A549 (cell line): ENCODE measurements around the gene ITPRID1. TPM values are rescaled to one million over a fixed set of nuclear protein-coding genes. Genes with fewer than 3 reads are reported as not detected.
"Not testable (repeated sequence)": the region's sequence is repeated elsewhere in the genome, so short reads cannot be mapped to it uniquely, and the experiment has no call there.

Experiments used
- ATAC-seq, 2 experiments: fragments of 200-7000 bp in 1 of 2; fragments of >200 bp in 1 of 2; cut with Nextera tagmentation in 1 of 2; cut with Tn5 transposase in 1 of 2; 3 replicates each; pipeline versions ENCODE4 v1.8.0 to v1.9.1; 2018 to 2020; ENCODE audit warnings: mild to moderate bottlenecking in 1 of 2, moderate library complexity in 1 of 2
- CTCF ChIA-PET: fragments of 300-600 bp; sonication (Branson Sonifier 250); formaldehyde crosslinking; extraction: SDS; loops from one replicate; lab custom pipeline; 2021; ENCODE audit warnings: antibody characterized with exemption, inconsistent platforms; lab: Yijun Ruan, JAX
- POLR2A ChIA-PET: fragments of 350-600 bp; formaldehyde crosslinking; extraction: SDS; loops from one replicate; lab custom pipeline; 2021; ENCODE audit warnings: antibody characterized with exemption, inconsistent platforms; lab: Yijun Ruan, JAX
- DNase-seq, 2 experiments: peaks; one replicate each; pipeline versions ENCODE4 v3.0.0 to v3.0.0-alpha.2; 2011 to 2016; ENCODE audit warnings: low read depth in 1 of 2, low spot score in 1 of 2
- FAIRE-seq: peaks from 2 replicates; lab custom pipeline; 2011; peaks lifted over from hg19 to GRCh38; lab: Jason Lieb, UNC
- H3K27ac ChIP-seq, 2 experiments: fragments of >200 bp; sonication (Bioruptor Twin); formaldehyde crosslinking; 3 replicates each; pipeline ENCODE4 v1.5.1; 2016 to 2017
- H3K4me1 ChIP-seq: fragments of >200 bp; sonication (Bioruptor Twin); formaldehyde crosslinking; 3 replicates; pipeline ENCODE4 v1.6.1; 2016
- H3K4me2 ChIP-seq: fragments of >200 bp; sonication (Bioruptor Twin); formaldehyde crosslinking; 3 replicates; pipeline ENCODE4 v1.6.1; 2016
- H3K4me3 ChIP-seq: fragments of >200 bp; sonication (Bioruptor Twin); formaldehyde crosslinking; 3 replicates; pipeline ENCODE4 v1.5.1; 2016
- H3K9me3 ChIP-seq: fragments of >200 bp; sonication (Bioruptor Twin); formaldehyde crosslinking; 3 replicates; pipeline ENCODE4 v1.6.1; 2016
- BHLHE40 ChIP-seq: IDR thresholded peaks from 2 replicates; pipeline ENCODE4 v1.6.1; 2012; ENCODE audit warnings: low read depth, low read length, inconsistent platforms
- CBX2 ChIP-seq: fragments of 200-600 bp; sonication (generic); IDR thresholded peaks from 2 replicates; pipeline ENCODE4 v1.6.1; 2016; ENCODE audit warnings: low read depth, mild to moderate bottlenecking, borderline replicate concordance
- CEBPB ChIP-seq, 2 experiments: fragments of >200 bp in 1 of 2; sonication (Bioruptor Twin) in 1 of 2; formaldehyde crosslinking in 1 of 2; IDR thresholded peaks; 2 replicates each; pipeline ENCODE4 v1.6.1; 2012 to 2016
- ESRRA ChIP-seq: fragments of 150-350 bp; IDR thresholded peaks from 2 replicates; pipeline ENCODE4 v1.6.1; 2014; ENCODE audit warnings: mild to moderate bottlenecking, low read length, borderline replicate concordance
- FOSB ChIP-seq: fragments of 250-450 bp; sonication (Bioruptor Pico); IDR thresholded peaks from 2 replicates; pipeline ENCODE4 v1.5.0; 2020; ENCODE audit warnings: mild to moderate bottlenecking, moderate library complexity
- HDAC2 ChIP-seq: fragments of 200-600 bp; sonication (generic); IDR thresholded peaks from 2 replicates; pipeline ENCODE4 v1.6.1; 2016
- HOXB5 ChIP-seq: fragments of 250-450 bp; sonication (Bioruptor Pico); IDR thresholded peaks from 2 replicates; pipeline ENCODE4 v1.5.0; 2020; ENCODE audit warnings: mild to moderate bottlenecking, moderate library complexity
- JUNB ChIP-seq: fragments of >200 bp; sonication (Bioruptor Twin); formaldehyde crosslinking; IDR thresholded peaks from 2 replicates; pipeline ENCODE4 v1.6.1; 2016
- KDM5A ChIP-seq: fragments of 200-600 bp; sonication (generic); IDR thresholded peaks from 2 replicates; pipeline ENCODE4 v1.6.1; 2016; ENCODE audit warnings: antibody characterized with exemption, mild to moderate bottlenecking
- NPAS2 ChIP-seq: fragments of 250-450 bp; sonication (Bioruptor Pico); IDR thresholded peaks from 2 replicates; pipeline ENCODE4 v1.8.0; 2022; ENCODE audit warnings: mild to moderate bottlenecking, moderate library complexity, borderline replicate concordance
- NR3C1 ChIP-seq: fragments of >200 bp; sonication (Bioruptor Twin); formaldehyde crosslinking; IDR thresholded peaks from 3 replicates; pipeline ENCODE4 v1.6.1; 2017
- PHF8 ChIP-seq: fragments of 200-600 bp; sonication (generic); IDR thresholded peaks from 2 replicates; pipeline ENCODE4 v1.6.1; 2016; ENCODE audit warnings: low read depth, mild to moderate bottlenecking, antibody characterized with exemption, moderate library complexity, borderline replicate concordance
- POLR2AphosphoS2 ChIP-seq: conservative IDR thresholded peaks from 2 replicates; pipeline ENCODE4 v1.6.1; 2012; ENCODE audit warnings: low read length, improper control_type of control experiment, inconsistent platforms
- RAD21 ChIP-seq, 2 experiments: fragments of >200 bp in 1 of 2; sonication (Bioruptor Twin) in 1 of 2; formaldehyde crosslinking in 1 of 2; IDR thresholded peaks in 1 of 2; conservative IDR thresholded peaks in 1 of 2; 2 replicates in 1 of 2; 3 replicates in 1 of 2; pipeline ENCODE4 v1.6.1; 2012 to 2018; ENCODE audit warnings: inconsistent platforms in 1 of 2
- ZC3H11A ChIP-seq: fragments of 450-650 bp; IDR thresholded peaks from 2 replicates; pipeline ENCODE4 v1.6.1; 2014; ENCODE audit warnings: antibody characterized with exemption, mild to moderate bottlenecking
- ZFP36 ChIP-seq: fragments of 450-650 bp; IDR thresholded peaks from 2 replicates; pipeline ENCODE4 v1.6.1; 2014; ENCODE audit warnings: borderline replicate concordance; ENCODE audit not compliant: partially characterized antibody
- ZSCAN20 ChIP-seq: fragments of 250-450 bp; sonication (Bioruptor Pico); IDR thresholded peaks from 2 replicates; pipeline ENCODE4 v1.8.0; 2022; ENCODE audit warnings: mild to moderate bottlenecking, moderate library complexity
- WGBS: methylation state at CpG from one replicate; pipeline ENCODE4 v1.1.6; 2017; ENCODE audit errors: missing lambda C conversion rate; 5-methylcytosine and 5-hydroxymethylcytosine counted together
- polyA plus RNA-seq, 4 experiments: library from polyadenylated mRNA; depleted of rRNA in 3 of 4; stranded (reverse); fragments of >200 nt; fragmentation: RNase III in 1 of 4; extraction: RNeasy Plus Mini Kit Qiagen cat#74134 plus additional on column Dnase treatment in 1 of 4; gene quantifications; 2 replicates in 3 of 4; 3 replicates in 1 of 4; pipeline ENCODE4 v1.2.3, GENCODE V29; 2011 to 2017
- TF ChIP-seq, protein P1 (sequence below): fragments of 150-350 bp; IDR thresholded peaks from 2 replicates; pipeline ENCODE4 v1.6.1; 2014; ENCODE audit warnings: low read depth, mild to moderate bottlenecking, low read length
- TF ChIP-seq, protein P2 (sequence below): fragments of 200-600 bp; sonication (generic); IDR thresholded peaks from 2 replicates; pipeline ENCODE4 v1.6.1; 2016; ENCODE audit warnings: antibody characterized with exemption, mild to moderate bottlenecking, moderate library complexity
- TF ChIP-seq, protein P3 (sequence below): IDR thresholded peaks from 2 replicates; pipeline ENCODE4 v1.6.1; 2012; ENCODE audit warnings: low read depth, borderline replicate concordance
- TF ChIP-seq, protein P4 (sequence below): fragments of 250-450 bp; sonication (Bioruptor Pico); IDR thresholded peaks from 2 replicates; pipeline ENCODE4 v1.5.0; 2021; ENCODE audit warnings: mild to moderate bottlenecking, moderate library complexity, borderline replicate concordance

The ITPRID1 gene
- polyA plus RNA-seq, 2 of the 4 experiments (the other 2 are of a cell fraction), result not detected

DNA sequence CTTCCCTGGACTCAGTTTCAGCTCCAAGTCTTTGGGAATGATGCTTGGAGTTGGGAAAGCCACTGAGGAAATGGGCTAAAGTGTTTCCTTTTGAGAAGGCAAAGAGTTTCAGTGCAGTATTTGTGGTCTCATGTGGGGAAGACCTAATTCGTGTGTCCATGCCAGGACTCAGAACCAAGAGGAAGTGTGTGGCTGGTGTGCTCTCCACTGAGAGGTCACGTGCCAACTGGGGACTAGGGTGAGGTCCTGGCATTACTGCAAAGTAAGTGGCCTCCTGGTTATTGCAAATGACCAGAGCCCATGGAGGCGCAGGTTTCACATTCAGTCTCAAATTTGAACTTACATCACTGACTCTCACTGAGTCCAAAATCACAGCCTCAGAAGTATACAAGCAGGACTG is 48.6 kb upstream of the ITPRID1 start:
- no peak for DNase-seq
- peak overlapping the region in 1 of 2 experiments; percentile 54; a peak in 4 of 6 replicates for H3K27ac ChIP-seq
- TF ChIP-seq BHLHE40 (no peak), FOSB (CRISPR knock-in tag) (no peak), CBX2 (no peak)
- TF ChIP-seq, protein P1, sequence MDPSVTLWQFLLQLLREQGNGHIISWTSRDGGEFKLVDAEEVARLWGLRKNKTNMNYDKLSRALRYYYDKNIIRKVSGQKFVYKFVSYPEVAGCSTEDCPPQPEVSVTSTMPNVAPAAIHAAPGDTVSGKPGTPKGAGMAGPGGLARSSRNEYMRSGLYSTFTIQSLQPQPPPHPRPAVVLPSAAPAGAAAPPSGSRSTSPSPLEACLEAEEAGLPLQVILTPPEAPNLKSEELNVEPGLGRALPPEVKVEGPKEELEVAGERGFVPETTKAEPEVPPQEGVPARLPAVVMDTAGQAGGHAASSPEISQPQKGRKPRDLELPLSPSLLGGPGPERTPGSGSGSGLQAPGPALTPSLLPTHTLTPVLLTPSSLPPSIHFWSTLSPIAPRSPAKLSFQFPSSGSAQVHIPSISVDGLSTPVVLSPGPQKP, result no peak
- FAIRE-seq, result no peak
- ATAC-seq, result peak in 1 of 2 experiments; percentile 32; a peak in 1 of 6 replicates
- ChIA-PET CTCF (interaction anchor here (1.6 to 4.7 kb wide), 4 partner anchors 11 to 23 kb away, joined by 3 to 28 read pairs (median 10); no protein-coding TSS in a partner anchor), POLR2A (interaction anchor here (0.6 kb wide), 1 partner anchor 15 kb away, joined by 3 read pairs; no protein-coding TSS in a partner anchor)
- no peak overlapping the region for H3K4me3 ChIP-seq
- WGBS, result 71% methylated on average over 3 of the region's 3 CpGs
- peak overlapping the region; percentile 45 for H3K4me2 ChIP-seq
- no peaks in the 10 kb centered on the region for H3K9me3 ChIP-seq
- peaks cover 33% of the 10 kb centered on the region for H3K4me1 ChIP-seq

DNA sequence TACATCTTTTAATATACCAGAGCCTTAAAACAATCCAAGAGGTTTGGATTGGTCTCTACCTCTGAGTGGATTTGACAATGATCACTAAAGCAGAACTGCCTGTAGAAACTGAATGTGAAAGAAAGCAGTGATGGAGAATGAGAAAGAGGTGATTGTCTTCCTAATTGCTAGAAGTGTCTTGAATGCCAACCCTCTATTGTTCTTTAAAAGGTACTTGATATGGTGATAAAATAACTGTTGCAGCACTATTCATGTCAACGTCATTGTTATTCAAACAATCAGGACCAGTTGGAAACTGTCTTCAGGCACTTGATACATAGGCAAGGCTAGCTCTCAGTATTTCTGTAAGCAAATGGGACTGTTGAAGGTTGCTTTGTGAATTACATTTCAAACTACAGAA is 47.9 kb upstream of the ITPRID1 start:
- Histone ChIP-seq H3K4me1 (peaks cover 33% of the 10 kb centered on the region), H3K9me3 (no peaks in the 10 kb centered on the region), H3K4me3 (no peak overlapping the region), H3K4me2 (0 out of 3 replicates have a peak overlapping the region, but pooled peaks have one; percentile 1), H3K27ac (no peak overlapping the region; a peak in 2 of 6 replicates)
- DNase-seq (no peak), ATAC-seq (no peak), FAIRE-seq (no peak)
- 49% methylated on average over 1 of the region's 1 CpG for WGBS
- ChIA-PET POLR2A (no interaction called here), CTCF (interaction anchor here (0.8 to 4.7 kb wide), 6 partner anchors 10 to 93 kb away, joined by 3 to 28 read pairs (median 8); no protein-coding TSS in a partner anchor)
- no peak for TF ChIP-seq RAD21 (conservative IDR thresholded peaks at IDR 0.05 in 1 of 2, IDR thresholded peaks at IDR 0.05 in 1 of 2)
- no peak for TF ChIP-seq POLR2AphosphoS2
- TF ChIP-seq, protein P2, sequence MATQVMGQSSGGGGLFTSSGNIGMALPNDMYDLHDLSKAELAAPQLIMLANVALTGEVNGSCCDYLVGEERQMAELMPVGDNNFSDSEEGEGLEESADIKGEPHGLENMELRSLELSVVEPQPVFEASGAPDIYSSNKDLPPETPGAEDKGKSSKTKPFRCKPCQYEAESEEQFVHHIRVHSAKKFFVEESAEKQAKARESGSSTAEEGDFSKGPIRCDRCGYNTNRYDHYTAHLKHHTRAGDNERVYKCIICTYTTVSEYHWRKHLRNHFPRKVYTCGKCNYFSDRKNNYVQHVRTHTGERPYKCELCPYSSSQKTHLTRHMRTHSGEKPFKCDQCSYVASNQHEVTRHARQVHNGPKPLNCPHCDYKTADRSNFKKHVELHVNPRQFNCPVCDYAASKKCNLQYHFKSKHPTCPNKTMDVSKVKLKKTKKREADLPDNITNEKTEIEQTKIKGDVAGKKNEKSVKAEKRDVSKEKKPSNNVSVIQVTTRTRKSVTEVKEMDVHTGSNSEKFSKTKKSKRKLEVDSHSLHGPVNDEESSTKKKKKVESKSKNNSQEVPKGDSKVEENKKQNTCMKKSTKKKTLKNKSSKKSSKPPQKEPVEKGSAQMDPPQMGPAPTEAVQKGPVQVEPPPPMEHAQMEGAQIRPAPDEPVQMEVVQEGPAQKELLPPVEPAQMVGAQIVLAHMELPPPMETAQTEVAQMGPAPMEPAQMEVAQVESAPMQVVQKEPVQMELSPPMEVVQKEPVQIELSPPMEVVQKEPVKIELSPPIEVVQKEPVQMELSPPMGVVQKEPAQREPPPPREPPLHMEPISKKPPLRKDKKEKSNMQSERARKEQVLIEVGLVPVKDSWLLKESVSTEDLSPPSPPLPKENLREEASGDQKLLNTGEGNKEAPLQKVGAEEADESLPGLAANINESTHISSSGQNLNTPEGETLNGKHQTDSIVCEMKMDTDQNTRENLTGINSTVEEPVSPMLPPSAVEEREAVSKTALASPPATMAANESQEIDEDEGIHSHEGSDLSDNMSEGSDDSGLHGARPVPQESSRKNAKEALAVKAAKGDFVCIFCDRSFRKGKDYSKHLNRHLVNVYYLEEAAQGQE, result no peak
- no peak for TF ChIP-seq ZFP36
- TF ChIP-seq NPAS2 (CRISPR knock-in tag), result no peak
- TF ChIP-seq NR3C1, result no peak
- no peak for TF ChIP-seq ZC3H11A
- TF ChIP-seq CBX2, result no peak
- no peak for TF ChIP-seq BHLHE40
- no peak for TF ChIP-seq HDAC2
- TF ChIP-seq, protein P3, sequence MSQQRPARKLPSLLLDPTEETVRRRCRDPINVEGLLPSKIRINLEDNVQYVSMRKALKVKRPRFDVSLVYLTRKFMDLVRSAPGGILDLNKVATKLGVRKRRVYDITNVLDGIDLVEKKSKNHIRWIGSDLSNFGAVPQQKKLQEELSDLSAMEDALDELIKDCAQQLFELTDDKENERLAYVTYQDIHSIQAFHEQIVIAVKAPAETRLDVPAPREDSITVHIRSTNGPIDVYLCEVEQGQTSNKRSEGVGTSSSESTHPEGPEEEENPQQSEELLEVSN, result no peak
- TF ChIP-seq, protein P4, sequence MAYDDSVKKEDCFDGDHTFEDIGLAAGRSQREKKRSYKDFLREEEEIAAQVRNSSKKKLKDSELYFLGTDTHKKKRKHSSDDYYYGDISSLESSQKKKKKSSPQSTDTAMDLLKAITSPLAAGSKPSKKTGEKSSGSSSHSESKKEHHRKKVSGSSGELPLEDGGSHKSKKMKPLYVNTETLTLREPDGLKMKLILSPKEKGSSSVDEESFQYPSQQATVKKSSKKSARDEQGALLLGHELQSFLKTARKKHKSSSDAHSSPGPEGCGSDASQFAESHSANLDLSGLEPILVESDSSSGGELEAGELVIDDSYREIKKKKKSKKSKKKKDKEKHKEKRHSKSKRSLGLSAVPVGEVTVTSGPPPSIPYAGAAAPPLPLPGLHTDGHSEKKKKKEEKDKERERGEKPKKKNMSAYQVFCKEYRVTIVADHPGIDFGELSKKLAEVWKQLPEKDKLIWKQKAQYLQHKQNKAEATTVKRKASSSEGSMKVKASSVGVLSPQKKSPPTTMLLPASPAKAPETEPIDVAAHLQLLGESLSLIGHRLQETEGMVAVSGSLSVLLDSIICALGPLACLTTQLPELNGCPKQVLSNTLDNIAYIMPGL (CRISPR knock-in tag), result no peak
- no peak for TF ChIP-seq JUNB
- no peak for TF ChIP-seq ZSCAN20 (CRISPR knock-in tag)
- TF ChIP-seq CEBPB (IDR thresholded peaks at IDR 0.05), result no peak
- TF ChIP-seq, protein P1, result no peak
- TF ChIP-seq PHF8, result no peak
- no peak for TF ChIP-seq HOXB5 (CRISPR knock-in tag)
- no peak for TF ChIP-seq ESRRA
- TF ChIP-seq KDM5A, result no peak

DNA sequence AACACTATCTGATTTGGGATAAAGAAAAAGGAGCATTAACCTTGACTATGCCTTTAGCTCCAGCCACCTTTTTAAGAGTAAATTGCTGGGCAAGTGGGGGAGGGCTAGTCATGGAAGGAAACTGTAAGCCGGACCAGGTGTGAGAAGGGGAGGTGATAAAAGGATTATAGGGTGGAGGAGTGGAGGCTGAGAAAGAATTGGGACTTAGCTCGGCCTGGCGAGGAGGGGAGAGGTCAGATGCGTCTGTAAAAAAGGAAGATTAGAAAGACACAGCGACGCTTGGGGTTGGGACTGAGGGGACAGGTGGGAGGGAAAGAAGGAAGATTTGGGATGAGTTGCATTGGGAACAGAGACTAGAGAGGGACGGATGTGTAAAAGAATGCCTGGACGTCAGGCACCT is 43.0 kb upstream of the ITPRID1 start:
- POLR2A ChIA-PET, H3K4me2 ChIP-seq, FAIRE-seq, ATAC-seq, DNase-seq, H3K27ac ChIP-seq, H3K4me3 ChIP-seq, H3K9me3 ChIP-seq: not testable (repeated sequence)
- H3K4me1 ChIP-seq, result peaks cover 11% of the 10 kb centered on the region; the same call in 2 of the 3 replicates
- 81% methylated on average over 8 of the region's 8 CpGs for whole genome bisulfite sequencing
- CTCF ChIA-PET, result interaction anchor here (1.0 to 2.9 kb wide), 3 partner anchors 18 to 163 kb away, joined by 3 to 13 read pairs (median 11); no protein-coding TSS in a partner anchor
